WTC11 (cell line): ENCODE measurements around the gene TMEM131L. TPM values are rescaled to one million over a fixed set of nuclear protein-coding genes. Genes with fewer than 3 reads are reported as not detected.

ENCODE experiments used
- ATAC-seq: fragments of 200-7000 bp; cut with Tn5 transposase; 2 replicates; pipeline ENCODE4 v1.10.0; 2021; ENCODE audit warnings: mild to moderate bottlenecking, moderate library complexity
- CTCF ChIA-PET: fragments of 300-600 bp; sonication (Branson Sonifier 250); formaldehyde crosslinking; loops from one replicate; lab custom pipeline; 2021; ENCODE audit warnings: antibody characterized with exemption; lab: Charles Lee
- POLR2A ChIA-PET: fragments of 350-600 bp; sonication (Branson Sonifier 250); formaldehyde crosslinking; loops from one replicate; lab custom pipeline; 2021; ENCODE audit warnings: antibody characterized with exemption; lab: Charles Lee
- DNase-seq: peaks from one replicate; pipeline ENCODE4 v3.0.0; 2021; ENCODE audit warnings: low spot score
- H3K27ac Mint-ChIP-seq: 2 replicates; pipeline ENCODE4 v1.8.0; 2021; ENCODE audit warnings: mixed read lengths
- H3K27me3 Mint-ChIP-seq: 2 replicates; pipeline ENCODE4 v1.8.0; 2021; ENCODE audit warnings: low read depth, mild to moderate bottlenecking, moderate library complexity, mixed read lengths
- H3K36me3 Mint-ChIP-seq: 2 replicates; pipeline ENCODE4 v1.8.0; 2021; ENCODE audit warnings: mixed read lengths
- H3K4me1 Mint-ChIP-seq: 2 replicates; pipeline ENCODE4 v1.8.0; 2022; ENCODE audit warnings: mixed read lengths
- H3K4me3 Mint-ChIP-seq: 2 replicates; pipeline ENCODE4 v1.8.0; 2021; ENCODE audit warnings: mild to moderate bottlenecking, moderate library complexity, mixed read lengths
- H3K9me3 Mint-ChIP-seq: 2 replicates; pipeline ENCODE4 v1.8.0; 2021; ENCODE audit warnings: mixed read lengths
- CDX4 ChIP-seq: fragments of 250-450 bp; sonication (Bioruptor Pico); IDR thresholded peaks from 2 replicates; pipeline ENCODE4 v1.9.0; 2021; ENCODE audit warnings: moderate library complexity, mild to moderate bottlenecking, inconsistent platforms, borderline replicate concordance
- CREM ChIP-seq: sonication (generic); formaldehyde crosslinking; IDR thresholded peaks from 2 replicates; pipeline ENCODE4 v1.8.1; 2022; ENCODE audit warnings: mild to moderate bottlenecking, missing genetic modification reagents, moderate library complexity
- FOXP4 ChIP-seq: sonication (generic); formaldehyde crosslinking; IDR thresholded peaks from 2 replicates; pipeline ENCODE4 v1.8.0; 2022; ENCODE audit warnings: mild to moderate bottlenecking, missing genetic modification reagents
- HMGA2 ChIP-seq: fragments of 250-450 bp; sonication (Bioruptor Pico); IDR thresholded peaks from 2 replicates; pipeline ENCODE4 v1.4.0; 2021; ENCODE audit warnings: mild to moderate bottlenecking, moderate library complexity
- JAZF1 ChIP-seq: fragments of 250-450 bp; sonication (Bioruptor Pico); IDR thresholded peaks from 2 replicates; pipeline ENCODE4 v1.9.0; 2021; ENCODE audit warnings: moderate library complexity, mild to moderate bottlenecking, inconsistent platforms
- MLX ChIP-seq: sonication (generic); formaldehyde crosslinking; IDR thresholded peaks from 2 replicates; pipeline ENCODE4 v1.8.1; 2023; ENCODE audit warnings: mild to moderate bottlenecking, missing genetic modification reagents, moderate library complexity
- NFATC4 ChIP-seq: fragments of 250-450 bp; sonication (Bioruptor Pico); IDR thresholded peaks from 2 replicates; pipeline ENCODE4 v1.9.0; 2021; ENCODE audit warnings: mild to moderate bottlenecking
- NR3C1 ChIP-seq: sonication (generic); formaldehyde crosslinking; conservative IDR thresholded peaks from 2 replicates; pipeline ENCODE4 v1.8.1; 2023; ENCODE audit warnings: low read depth, mild to moderate bottlenecking, missing genetic modification reagents
- PRDM15 ChIP-seq: sonication (generic); formaldehyde crosslinking; IDR thresholded peaks from 2 replicates; pipeline ENCODE4 v1.8.0; 2022; ENCODE audit warnings: missing genetic modification reagents
- PREB ChIP-seq: sonication (generic); formaldehyde crosslinking; IDR thresholded peaks from 2 replicates; pipeline ENCODE4 v1.8.1; 2022; ENCODE audit warnings: mild to moderate bottlenecking, missing genetic modification reagents, moderate library complexity, borderline replicate concordance
- RELA ChIP-seq: sonication (generic); formaldehyde crosslinking; IDR thresholded peaks from 2 replicates; pipeline ENCODE4 v1.8.1; 2022; ENCODE audit warnings: missing genetic modification reagents, mild to moderate bottlenecking, borderline replicate concordance
- SP1 ChIP-seq: sonication (generic); formaldehyde crosslinking; conservative IDR thresholded peaks from 2 replicates; pipeline ENCODE4 v1.8.1; 2022; ENCODE audit warnings: missing genetic modification reagents
- STAT6 ChIP-seq: sonication (generic); formaldehyde crosslinking; conservative IDR thresholded peaks from 2 replicates; pipeline ENCODE4 v1.8.1; 2023; ENCODE audit warnings: mild to moderate bottlenecking, low read depth, missing genetic modification reagents, moderate library complexity
- TEAD1 ChIP-seq: sonication (generic); formaldehyde crosslinking; IDR thresholded peaks from 2 replicates; pipeline ENCODE4 v1.8.0; 2022; ENCODE audit warnings: mild to moderate bottlenecking, missing genetic modification reagents
- TEAD4 ChIP-seq: sonication (generic); formaldehyde crosslinking; IDR thresholded peaks from 2 replicates; pipeline ENCODE4 v1.8.0; 2022; ENCODE audit warnings: mild to moderate bottlenecking, missing genetic modification reagents
- USF2 ChIP-seq: sonication (generic); formaldehyde crosslinking; IDR thresholded peaks from 2 replicates; pipeline ENCODE4 v1.8.1; 2023; ENCODE audit warnings: mild to moderate bottlenecking, missing genetic modification reagents, moderate library complexity
- ZNF423 ChIP-seq: fragments of 250-450 bp; sonication (Bioruptor Pico); IDR thresholded peaks from 2 replicates; pipeline ENCODE4 v2.1.2; 2022; ENCODE audit warnings: mild to moderate bottlenecking, moderate library complexity
- ZNF532 ChIP-seq: fragments of 250-450 bp; sonication (Bioruptor Pico); IDR thresholded peaks from 2 replicates; pipeline ENCODE4 v1.9.0; 2021; ENCODE audit warnings: mild to moderate bottlenecking, borderline replicate concordance
- total RNA-seq: library from RNA; stranded (reverse); gene quantifications from 3 replicates; pipeline ENCODE4 v1.2.3, GENCODE V29; 2021

Gene TMEM131L
- total RNA-seq, 1 experiment from 2014 or later = 26.7 TPM

- no peak for TF ChIP-seq CDX4 (CRISPR knock-in tag)
- no peak for TF ChIP-seq CREM
- no peak for TF ChIP-seq HMGA2
- TF ChIP-seq TEAD1 (CRISPR knock-in tag) = no peak
- no peak for TF ChIP-seq NFATC4 (CRISPR knock-in tag)
- no peak for TF ChIP-seq NR3C1
- TF ChIP-seq PRDM15 (CRISPR knock-in tag) = no peak
- no peak for TF ChIP-seq USF2 (CRISPR knock-in tag)
- no peak for TF ChIP-seq PREB
- no peak for TF ChIP-seq FOXP4 (CRISPR knock-in tag)
- TF ChIP-seq TEAD4 (CRISPR knock-in tag) = no peak
- TF ChIP-seq JAZF1 (CRISPR knock-in tag) = no peak
- TF ChIP-seq, all 79 proteins: peak for 0
Measured at GRCh38 chr4:153669838-153670237, 203.7 kb downstream of the TMEM131L start (continued).

GRCh38 chr4:153676486-153676885, 210.3 kb downstream of the TMEM131L start:
- Mint-ChIP-seq H3K27ac (no peak overlapping the region), H3K4me3 (no peak overlapping the region), H3K27me3 (peaks cover 38% of the 10 kb centered on the region), H3K4me1 (no peaks in the 10 kb centered on the region), H3K36me3 (no peaks in the 10 kb centered on the region; the same call in 1 of the 2 replicates), H3K9me3 (peaks cover 20% of the 10 kb centered on the region)
- TF ChIP-seq ZNF423 (CRISPR knock-in tag) = no peak
- TF ChIP-seq STAT6 (CRISPR knock-in tag) = no peak
- TF ChIP-seq ZNF532 (CRISPR knock-in tag) = no peak
- TF ChIP-seq TEAD4 (CRISPR knock-in tag) = no peak
- no peak for TF ChIP-seq SP1 (CRISPR knock-in tag)
- no peak for TF ChIP-seq RELA
- TF ChIP-seq MLX (CRISPR knock-in tag) = no peak
- ChIA-PET POLR2A (no interaction called here), CTCF (no interaction called here)
- ATAC-seq = no peak
- DNase-seq = no peak
